ENCODE results near the gene WNK1.

Gene WNK1

DNA sequence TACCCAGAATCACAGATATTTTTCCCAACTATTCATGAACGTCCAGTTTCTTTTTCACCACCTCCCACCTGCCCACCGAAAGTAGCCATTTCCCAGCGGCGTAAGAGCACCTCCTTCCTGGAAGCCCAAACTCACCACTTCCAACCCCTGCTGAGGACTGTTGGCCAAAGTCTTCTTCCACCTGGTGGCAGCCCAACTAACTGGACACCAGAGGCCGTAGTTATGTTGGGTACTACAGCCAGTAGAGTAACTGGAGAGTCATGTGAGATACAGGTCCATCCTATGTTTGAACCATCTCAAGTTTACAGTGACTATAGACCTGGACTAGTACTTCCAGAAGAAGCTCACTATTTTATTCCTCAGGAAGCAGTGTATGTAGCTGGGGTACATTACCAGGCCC, 115.5 kb downstream of the WNK1 start:
- DNase-seq: no peak

DNA sequence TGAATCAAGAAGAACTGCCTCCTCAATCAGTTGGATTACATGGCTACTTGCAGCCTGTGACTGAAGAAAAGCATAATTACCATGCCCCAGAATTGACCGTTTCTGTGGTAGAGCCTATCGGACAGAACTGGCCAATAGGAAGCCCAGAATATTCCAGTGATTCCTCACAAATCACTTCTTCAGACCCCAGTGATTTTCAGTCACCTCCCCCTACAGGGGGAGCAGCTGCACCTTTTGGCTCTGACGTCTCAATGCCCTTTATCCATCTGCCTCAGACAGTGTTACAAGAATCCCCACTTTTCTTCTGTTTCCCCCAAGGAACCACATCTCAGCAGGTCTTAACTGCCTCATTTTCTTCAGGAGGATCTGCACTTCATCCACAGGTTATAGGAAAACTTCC, 116.3 kb downstream of the WNK1 start:
- DNase-seq: no peak

GRCh38 chr12:870378-870777, 118.0 kb downstream of the WNK1 start:
- DNase-seq: no peak

DNA sequence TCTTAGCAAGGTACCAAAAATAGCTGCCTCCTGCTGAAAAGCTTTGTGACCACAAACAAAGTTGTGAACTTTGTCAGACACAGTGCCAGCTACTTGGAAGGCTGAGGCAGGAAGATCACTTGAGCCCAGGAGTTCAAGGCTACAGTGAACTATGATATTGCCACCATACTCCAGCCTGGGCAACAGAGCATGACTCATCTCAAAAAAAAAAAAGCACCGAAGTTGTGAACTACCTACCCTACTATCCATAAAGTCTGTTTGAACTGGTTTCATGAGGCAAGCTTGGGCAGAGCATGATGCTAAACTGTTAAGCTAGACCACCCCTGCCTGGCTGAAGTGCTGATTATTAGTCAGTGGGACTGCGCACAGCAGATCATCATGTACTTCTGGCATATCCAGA, 121.6 kb downstream of the WNK1 start:
- DNase-seq: no peak

- no peak for DNase-seq
Measured at GRCh38 chr12:879641-880040, 127.3 kb downstream of the WNK1 start.

DNA sequence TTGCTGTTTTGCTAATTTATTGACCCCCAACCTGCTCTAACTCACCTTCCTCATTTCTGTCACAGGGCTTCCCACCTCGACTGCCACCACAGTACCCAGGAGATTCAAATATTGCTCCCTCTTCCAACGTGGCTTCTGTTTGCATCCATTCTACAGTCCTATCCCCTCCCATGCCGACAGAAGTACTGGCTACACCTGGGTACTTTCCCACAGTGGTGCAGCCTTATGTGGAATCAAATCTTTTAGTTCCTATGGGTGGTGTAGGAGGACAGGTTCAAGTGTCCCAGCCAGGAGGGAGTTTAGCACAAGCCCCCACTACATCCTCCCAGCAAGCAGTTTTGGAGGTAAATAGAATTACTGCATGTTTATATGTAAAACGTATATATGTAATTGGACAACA, 128.3 kb downstream of the WNK1 start:
- no peak for DNase-seq

DNA sequence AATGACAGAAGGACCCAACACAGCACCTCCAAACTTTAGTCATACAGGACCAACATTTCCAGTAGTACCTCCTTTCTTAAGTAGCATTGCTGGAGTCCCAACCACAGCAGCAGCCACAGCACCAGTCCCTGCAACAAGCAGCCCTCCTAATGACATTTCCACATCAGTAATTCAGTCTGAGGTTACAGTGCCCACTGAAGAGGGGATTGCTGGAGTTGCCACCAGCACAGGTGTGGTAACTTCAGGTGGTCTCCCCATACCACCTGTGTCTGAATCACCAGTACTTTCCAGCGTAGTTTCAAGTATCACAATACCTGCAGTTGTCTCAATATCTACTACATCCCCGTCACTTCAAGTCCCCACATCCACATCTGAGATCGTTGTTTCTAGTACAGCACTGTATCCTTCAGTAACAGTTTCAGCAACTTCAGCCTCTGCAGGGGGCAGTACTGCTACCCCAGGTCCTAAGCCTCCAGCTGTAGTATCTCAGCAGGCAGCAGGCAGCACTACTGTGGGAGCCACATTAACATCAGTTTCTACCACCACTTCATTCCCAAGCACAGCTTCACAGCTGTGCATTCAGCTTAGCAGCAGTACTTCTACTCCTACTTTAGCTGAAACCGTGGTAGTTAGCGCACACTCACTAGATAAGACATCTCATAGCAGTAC, 132.5 kb downstream of the WNK1 start:
- DNase-seq: no peak

GRCh38 chr12:885701-886100, 133.3 kb downstream of the WNK1 start:
- no peak for DNase-seq

DNA sequence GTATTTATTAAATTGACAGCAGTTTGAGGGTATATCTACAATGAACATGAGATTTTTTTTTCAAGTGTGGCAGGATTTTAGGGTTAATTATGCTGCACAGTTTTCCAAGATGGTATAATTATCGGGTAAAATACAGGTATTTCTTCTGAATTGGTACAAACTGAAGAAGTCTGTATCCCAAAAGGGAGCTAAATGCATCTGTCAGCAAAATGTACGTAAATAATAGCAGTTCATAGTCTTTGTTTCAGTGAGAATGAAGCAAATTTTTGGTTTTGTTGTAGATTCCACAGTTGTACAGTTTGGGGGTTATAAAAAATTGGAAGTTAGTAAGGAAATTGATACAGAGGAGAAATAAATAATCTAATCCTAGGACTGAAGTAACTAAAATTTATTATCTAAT, 133.8 kb downstream of the WNK1 start:
- DNase-seq: no peak

DNA sequence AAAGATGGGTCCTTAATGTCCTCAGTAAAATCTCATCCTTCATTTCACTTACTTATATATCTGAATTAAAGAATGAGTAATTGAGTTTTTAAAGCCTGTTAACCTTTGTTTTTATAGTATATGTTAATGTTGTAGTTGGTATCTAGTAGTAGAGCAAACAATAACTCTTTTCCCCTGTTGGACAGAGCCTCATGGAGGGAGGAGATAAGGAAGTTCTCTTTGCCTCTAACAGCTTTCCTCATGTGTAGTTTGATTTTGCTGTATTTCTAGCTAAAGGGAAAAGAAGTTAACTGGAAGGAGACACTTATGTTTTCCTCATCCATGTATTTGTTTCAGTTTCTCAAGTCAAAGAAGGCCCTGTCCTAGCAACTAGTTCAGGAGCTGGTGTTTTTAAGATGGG, 141.8 kb downstream of the WNK1 start:
- no peak for DNase-seq

DNA sequence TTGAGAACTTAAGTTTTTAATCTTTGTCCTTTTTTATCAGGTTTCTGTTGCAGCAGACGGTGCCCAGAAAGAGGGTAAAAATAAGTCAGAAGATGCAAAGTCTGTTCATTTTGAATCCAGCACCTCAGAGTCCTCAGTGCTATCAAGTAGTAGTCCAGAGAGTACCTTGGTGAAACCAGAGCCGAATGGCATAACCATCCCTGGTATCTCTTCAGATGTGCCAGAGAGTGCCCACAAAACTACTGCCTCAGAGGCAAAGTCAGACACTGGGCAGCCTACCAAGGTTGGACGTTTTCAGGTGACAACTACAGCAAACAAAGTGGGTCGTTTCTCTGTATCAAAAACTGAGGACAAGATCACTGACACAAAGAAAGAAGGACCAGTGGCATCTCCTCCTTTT, 143.7 kb downstream of the WNK1 start:
- DNase-seq: no peak

DNA sequence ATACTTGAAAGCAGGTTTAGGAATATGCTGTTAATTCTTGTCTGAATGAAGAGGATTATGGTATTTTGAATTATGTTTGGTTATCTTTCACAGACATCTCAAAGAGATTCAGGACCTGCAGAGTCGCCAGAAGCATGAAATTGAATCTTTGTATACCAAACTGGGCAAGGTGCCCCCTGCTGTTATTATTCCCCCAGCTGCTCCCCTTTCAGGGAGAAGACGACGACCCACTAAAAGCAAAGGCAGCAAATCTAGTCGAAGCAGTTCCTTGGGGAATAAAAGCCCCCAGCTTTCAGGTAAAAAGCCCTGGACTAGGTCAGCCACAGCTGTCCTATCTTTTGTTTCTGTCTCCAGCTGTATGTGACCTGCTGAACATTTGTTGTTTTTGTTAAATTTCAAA, 145.0 kb downstream of the WNK1 start:
- DNase-seq: no peak

DNA sequence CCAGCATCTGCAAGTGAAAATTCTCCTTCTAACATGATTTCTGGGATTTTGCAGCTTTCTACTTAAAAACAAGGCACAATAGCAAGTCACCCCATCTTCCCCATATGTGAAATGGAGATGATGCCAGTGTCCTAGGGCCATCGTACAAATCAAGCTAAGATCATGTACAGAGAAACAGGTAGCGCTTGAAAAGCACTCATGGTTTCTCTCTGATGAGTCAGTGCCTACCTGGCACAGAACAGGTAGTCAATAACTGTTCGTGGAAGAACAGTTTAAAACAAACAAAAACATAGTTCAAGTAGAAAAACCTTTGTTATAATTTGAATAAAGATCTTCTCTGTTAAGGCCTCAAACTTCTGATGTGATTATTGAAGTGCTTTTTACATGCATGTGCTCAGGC, 150.2 kb downstream of the WNK1 start:
- DNase-seq: no peak

- no peak for DNase-seq
Measured at GRCh38 chr12:903055-903454, 150.7 kb downstream of the WNK1 start.

DNA sequence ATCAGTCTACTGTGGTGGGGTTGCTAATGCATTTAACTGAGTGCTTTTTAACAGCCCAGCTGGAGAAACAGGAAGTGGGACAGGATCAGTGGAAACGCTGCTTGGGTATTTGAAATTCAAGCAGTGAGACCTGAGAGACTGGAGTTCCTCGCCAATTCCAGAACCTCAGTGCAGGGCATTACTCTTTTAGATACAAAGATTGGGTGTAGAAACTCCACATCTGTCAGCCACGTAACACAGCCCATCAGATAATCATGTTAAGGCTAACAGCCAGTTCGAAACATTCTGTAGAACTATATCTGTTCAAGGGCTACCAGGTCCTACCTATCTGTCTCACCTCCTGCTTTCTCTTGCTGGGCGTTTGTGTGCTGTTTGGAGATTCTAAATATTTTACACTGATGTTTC, 151.6 kb downstream of the WNK1 start:
- no peak for DNase-seq

DNA sequence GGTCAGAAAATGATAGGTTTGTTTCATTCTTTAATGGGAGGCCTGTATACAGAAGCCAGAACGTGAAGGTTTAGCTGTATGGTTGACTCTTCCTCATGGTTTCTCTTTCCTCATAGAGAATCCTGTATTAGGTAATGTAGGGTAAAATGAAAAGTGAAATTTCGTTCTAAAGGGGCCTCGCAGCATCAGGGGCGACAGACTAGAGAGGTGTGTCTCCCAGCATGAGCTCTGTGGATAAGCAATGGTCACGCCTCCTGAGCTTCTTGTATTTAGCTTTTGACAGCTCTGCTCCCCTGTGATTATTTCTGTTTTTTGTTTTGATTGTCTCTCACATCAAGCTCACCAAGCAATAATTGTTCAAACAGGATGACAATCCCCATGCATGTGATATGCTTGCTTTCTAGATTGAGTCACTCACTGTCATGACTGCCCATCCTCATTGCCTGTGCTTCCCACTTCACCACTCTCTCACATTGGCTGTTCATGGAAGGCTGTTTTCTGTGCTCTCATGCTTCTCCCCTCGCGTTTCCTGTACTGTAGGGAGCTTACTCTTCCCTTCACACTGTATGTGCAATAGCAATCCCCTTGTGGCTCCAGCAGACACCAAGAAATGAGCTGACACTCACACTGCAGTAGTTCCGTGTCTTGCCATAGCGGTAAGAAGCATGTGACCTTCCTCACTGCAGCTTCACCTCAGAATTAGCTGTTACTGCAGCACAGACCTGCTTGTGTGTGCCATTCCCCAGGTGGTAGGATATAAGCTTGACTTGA, 153.1 kb downstream of the WNK1 start:
- DNase-seq: no peak

GRCh38 chr12:906062-906585, 153.7 kb downstream of the WNK1 start:
- DNase-seq: no peak

DNA sequence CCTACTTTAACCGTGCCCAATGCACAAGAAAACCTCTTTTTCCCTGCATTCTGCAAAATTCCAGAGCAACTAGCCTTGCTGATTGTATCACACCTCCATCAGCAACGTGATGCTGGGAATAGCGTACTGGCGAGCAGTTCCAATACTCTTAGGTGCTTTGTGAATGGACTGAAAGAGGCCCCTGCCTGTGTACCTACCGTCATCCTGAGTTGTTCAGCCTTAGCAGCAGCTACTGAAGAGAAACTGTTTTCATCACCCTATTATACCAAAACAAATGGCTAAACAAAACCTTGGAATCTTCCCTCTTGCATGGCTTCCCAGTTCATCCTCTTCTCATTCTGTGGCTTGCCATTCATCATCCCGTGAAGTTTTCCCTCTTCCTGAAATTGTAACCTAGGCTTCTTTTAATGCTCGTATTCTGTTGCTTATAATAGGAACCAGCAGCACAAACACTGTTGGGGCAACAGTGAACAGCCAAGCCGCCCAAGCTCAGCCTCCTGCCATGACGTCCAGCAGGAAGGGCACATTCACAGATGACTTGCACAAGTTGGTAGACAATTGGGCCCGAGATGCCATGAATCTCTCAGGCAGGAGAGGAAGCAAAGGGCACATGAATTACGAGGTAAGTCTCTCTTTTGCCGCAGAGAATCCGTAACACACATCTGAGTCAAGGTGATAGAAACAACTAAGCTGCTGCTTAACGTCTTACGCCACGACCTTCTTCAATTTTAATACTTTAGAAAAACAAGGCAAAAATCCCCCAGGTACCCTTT, 155.2 kb downstream of the WNK1 start:
- no peak for DNase-seq

GRCh38 chr12:909861-910260, 157.5 kb downstream of the WNK1 start:
- no peak for DNase-seq

DNA sequence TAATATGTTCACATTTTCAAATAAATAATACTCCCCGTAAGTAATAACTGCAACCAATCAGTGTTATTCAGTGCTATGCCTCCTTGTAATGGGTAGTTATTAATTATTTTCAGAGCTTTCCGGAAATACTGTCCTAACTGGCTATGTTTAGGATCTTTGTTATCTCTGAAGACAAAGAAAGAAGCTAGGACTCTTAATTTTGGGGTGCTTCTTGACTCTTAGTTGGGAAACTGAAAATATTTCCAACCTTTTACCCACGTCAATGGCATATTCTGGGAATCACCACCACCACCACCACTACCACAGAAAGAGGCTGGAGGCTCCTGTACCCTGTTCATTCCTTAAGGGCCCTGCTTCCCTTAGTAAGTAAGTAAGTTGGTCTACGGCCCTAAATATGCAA, 158.0 kb downstream of the WNK1 start:
- no peak for DNase-seq

GRCh38 chr12:911191-911826, 158.9 kb downstream of the WNK1 start:
- DNase-seq: no peak

GRCh38 chr12:912466-913235, 160.3 kb downstream of the WNK1 start:
- no peak for DNase-seq
